ENCODE results near the gene PRKAG2. TPM values are rescaled to one million over a fixed set of nuclear protein-coding genes. Genes with fewer than 3 reads are reported as not detected.

PRKAG2 gene
- total and polyA plus RNA-seq, 2 of the 8 experiments (the other 6 are each of a cell fraction or from before 2014, with no cell fraction given) = 7.5 to 18.1 TPM

- no peak overlapping the region for H3K4me3 ChIP-seq (ENCODE audit: extremely low read depth in 1 of 4, insufficient read depth in 2 of 4, low read depth in 3 of 4, low read length in 4 of 4)
- H2BK20ac ChIP-seq (ENCODE audit: low read length) = no peak overlapping the region
- H3K36me3 ChIP-seq (ENCODE audit: control insufficient read depth in 2 of 4, insufficient read depth in 4 of 4, low read length in 3 of 4) = no peaks in the 10 kb centered on the region
- ChIA-PET CTCF (ENCODE audit: partially characterized antibody) (interaction anchor here (1.2 to 2.0 kb wide), 3 partner anchors 19 to 47 kb away, joined by 3 to 7 read pairs (median 3); no protein-coding TSS in a partner anchor), POLR2A (ENCODE audit: partially characterized antibody) (interaction anchor here (0.5 kb wide), 1 partner anchor 37 kb away, joined by 3 read pairs; no protein-coding TSS in a partner anchor)
- no peak overlapping the region for H3K4me2 ChIP-seq (ENCODE audit: insufficient read depth in 1 of 2, low read depth in 2 of 2, low read length in 2 of 2)
- H3K4ac ChIP-seq (replicated peaks; ENCODE audit: insufficient read length, low read depth, low read length) = no peak overlapping the region
- no peak overlapping the region for H2AK5ac ChIP-seq (ENCODE audit: low read depth, low read length)
- no peak overlapping the region for H2BK5ac ChIP-seq (ENCODE audit: low read depth, low read length)
- DNase-seq (ENCODE audit: low read depth in 1 of 2, low spot score in 2 of 2) (no peak), FAIRE-seq (no peak)
- no peaks in the 10 kb centered on the region for H3K79me2 ChIP-seq (ENCODE audit: control insufficient read depth in 1 of 2, insufficient read depth in 2 of 2, low read length in 2 of 2)
- no peak overlapping the region for H4K91ac ChIP-seq (replicated peaks; ENCODE audit: insufficient read length, low read length)
- H2BK12ac ChIP-seq (ENCODE audit: low read depth, low read length) = no peak overlapping the region
- H3K14ac ChIP-seq (ENCODE audit: insufficient read length) = no peak overlapping the region
- no peak overlapping the region; the same call in 1 of the 2 replicates for H3K18ac ChIP-seq (ENCODE audit: extremely low read depth, low read length)
- H3K9me3 ChIP-seq (ENCODE audit: insufficient read depth in 2 of 2, low read depth in 1 of 2, low read length in 1 of 2) = no peaks in the 10 kb centered on the region
- H3K79me1 ChIP-seq (ENCODE audit: low read depth, low read length) = no peaks in the 10 kb centered on the region
- H3K27ac ChIP-seq (ENCODE audit: low read depth, low read length) = no peak overlapping the region
- H3K4me1 ChIP-seq (replicated peaks in 1 of 4; ENCODE audit: control insufficient read depth in 3 of 4, insufficient read depth in 4 of 4, low read length in 3 of 4) = peaks cover 3 to 10% (median 8%) of the 10 kb centered on the region in 4 experiments; a peak in 5 of 7 replicates
- no peak overlapping the region for H3K23ac ChIP-seq (ENCODE audit: insufficient read length)
- H4K8ac ChIP-seq (ENCODE audit: extremely low read depth, insufficient read depth, low read length) = no peak overlapping the region
- peaks cover 2% of the 10 kb centered on the region; the same call in 1 of the 2 replicates for H3K23me2 ChIP-seq (ENCODE audit: low read depth, low read length)
- H3K9ac ChIP-seq (replicated peaks in 1 of 4; ENCODE audit: extremely low read depth in 1 of 4, low read depth in 3 of 4, low read length in 3 of 4) = no peak overlapping the region
- no peaks in the 10 kb centered on the region for H4K20me1 ChIP-seq (replicated peaks in 1 of 2; ENCODE audit: control insufficient read depth in 1 of 2, insufficient read depth in 2 of 2, low read length in 2 of 2)
- H3K27me3 ChIP-seq (replicated peaks in 1 of 4; ENCODE audit: control insufficient read depth in 3 of 4, extremely low read depth in 1 of 4, insufficient read depth in 3 of 4, low read length in 3 of 4) = peaks cover 0 to 12% (median 0%) of the 10 kb centered on the region in 4 experiments; a peak in 3 of 7 replicates
- no peak overlapping the region for H4K5ac ChIP-seq (ENCODE audit: insufficient read length, low read depth, low read length)
- WGBS, 2 experiments (ENCODE audit: extremely low coverage in 1 of 2, insufficient coverage in 1 of 2, insufficient read length in 1 of 2, insufficient replicate concordance in 2 of 2, low coverage in 1 of 2, low lambda C conversion rate in 2 of 2, missing lambda C conversion rate in 1 of 2) = 95% methylated on average over 8 of the region's 8 CpGs; no CpG with 5 or more reads in 1 of the 2 experiments
- no peak overlapping the region for H2AFZ ChIP-seq (ENCODE audit: low read length)
- no peak overlapping the region for H2BK15ac ChIP-seq (ENCODE audit: low read length)
- no peak overlapping the region for H3K56ac ChIP-seq (replicated peaks; ENCODE audit: insufficient read length, low read depth, low read length)
- no peak overlapping the region for H2BK120ac ChIP-seq (replicated peaks; ENCODE audit: low read depth, low read length)
- no peak for TF ChIP-seq NANOG (IDR thresholded peaks at IDR 0.05; ENCODE audit: insufficient read depth, low read depth, low read length, poor library complexity, severe bottlenecking)
- TF ChIP-seq CTBP2 (IDR thresholded peaks at IDR 0.05; ENCODE audit: borderline replicate concordance, insufficient read depth, insufficient read length, low read length) = no peak
- TF ChIP-seq RBBP5 (IDR thresholded peaks at IDR 0.05; ENCODE audit: borderline replicate concordance, low read depth, low read length) = no peak
These were observed 57.0 kb downstream of the PRKAG2 start for GRCh38 chr7:151819866-151820265.

Measured in H1 (cell line).